Breast epithelium (tissue), 3 donors: ENCODE results near the gene ATP9A.

Experiments
- CTCF ChIP-seq, 3 donors: fragments of 450-650 bp; IDR thresholded peaks; one replicate each; pipeline ENCODE4 v1.5.1; 2016 to 2017; ENCODE audit warnings: antibody characterized with exemption in 3 of 3, mild to moderate bottlenecking in 3 of 3, moderate library complexity in 3 of 3
- POLR2AphosphoS5 ChIP-seq, 3 donors: sonication (generic); formaldehyde crosslinking; IDR thresholded peaks; one replicate each; pipeline ENCODE4 v1.6.1; 2017; ENCODE audit warnings: antibody characterized with exemption in 3 of 3

GRCh38 chr20:51604851-51605250 is 163.3 kb downstream of the ATP9A start:
- TF ChIP-seq CTCF (IDR thresholded peaks at IDR 0.05) (no peak), POLR2AphosphoS5 (IDR thresholded peaks at IDR 0.05) (no peak)
